A549 (cell line): ENCODE results near the gene EPN1. TPM values are rescaled to one million over a fixed set of nuclear protein-coding genes. Genes with fewer than 3 reads are reported as not detected.

Experiments used
- ATAC-seq, 2 experiments: fragments of 200-7000 bp in 1 of 2; fragments of >200 bp in 1 of 2; cut with Nextera tagmentation in 1 of 2; cut with Tn5 transposase in 1 of 2; 3 replicates each; pipeline versions ENCODE4 v1.8.0 to v1.9.1; 2018 to 2020; ENCODE audit warnings: mild to moderate bottlenecking in 1 of 2, moderate library complexity in 1 of 2
- CTCF ChIA-PET: fragments of 300-600 bp; sonication (Branson Sonifier 250); formaldehyde crosslinking; extraction: SDS; loops from one replicate; lab custom pipeline; 2021; ENCODE audit warnings: antibody characterized with exemption, inconsistent platforms; lab: Yijun Ruan, JAX
- POLR2A ChIA-PET: fragments of 350-600 bp; formaldehyde crosslinking; extraction: SDS; loops from one replicate; lab custom pipeline; 2021; ENCODE audit warnings: antibody characterized with exemption, inconsistent platforms; lab: Yijun Ruan, JAX
- DNase-seq, 2 experiments: peaks; one replicate each; pipeline versions ENCODE4 v3.0.0 to v3.0.0-alpha.2; 2011 to 2016; ENCODE audit warnings: low read depth in 1 of 2, low spot score in 1 of 2
- FAIRE-seq: peaks from 2 replicates; lab custom pipeline; 2011; peaks lifted over from hg19 to GRCh38; lab: Jason Lieb, UNC
- H3K27ac ChIP-seq, 2 experiments: fragments of >200 bp; sonication (Bioruptor Twin); formaldehyde crosslinking; 3 replicates each; pipeline ENCODE4 v1.5.1; 2016 to 2017
- H3K4me1 ChIP-seq: fragments of >200 bp; sonication (Bioruptor Twin); formaldehyde crosslinking; 3 replicates; pipeline ENCODE4 v1.6.1; 2016
- H3K4me2 ChIP-seq: fragments of >200 bp; sonication (Bioruptor Twin); formaldehyde crosslinking; 3 replicates; pipeline ENCODE4 v1.6.1; 2016
- H3K4me3 ChIP-seq: fragments of >200 bp; sonication (Bioruptor Twin); formaldehyde crosslinking; 3 replicates; pipeline ENCODE4 v1.5.1; 2016
- H3K9me3 ChIP-seq: fragments of >200 bp; sonication (Bioruptor Twin); formaldehyde crosslinking; 3 replicates; pipeline ENCODE4 v1.6.1; 2016
- CBX2 ChIP-seq: fragments of 200-600 bp; sonication (generic); IDR thresholded peaks from 2 replicates; pipeline ENCODE4 v1.6.1; 2016; ENCODE audit warnings: low read depth, mild to moderate bottlenecking, borderline replicate concordance
- CEBPB ChIP-seq, 2 experiments: fragments of >200 bp in 1 of 2; sonication (Bioruptor Twin) in 1 of 2; formaldehyde crosslinking in 1 of 2; IDR thresholded peaks; 2 replicates each; pipeline ENCODE4 v1.6.1; 2012 to 2016
- FOSB ChIP-seq: fragments of 250-450 bp; sonication (Bioruptor Pico); IDR thresholded peaks from 2 replicates; pipeline ENCODE4 v1.5.0; 2020; ENCODE audit warnings: mild to moderate bottlenecking, moderate library complexity
- FOSL2 ChIP-seq, 2 experiments: fragments of 450-650 bp in 1 of 2; fragments of >200 bp in 1 of 2; sonication (Bioruptor Twin) in 1 of 2; formaldehyde crosslinking; IDR thresholded peaks; 2 replicates each; pipeline versions ENCODE4 v1.5.0 to v1.6.1; 2016 to 2020; ENCODE audit warnings: mild to moderate bottlenecking in 1 of 2, moderate library complexity in 1 of 2
- FOXS1 ChIP-seq: fragments of 250-450 bp; sonication (Bioruptor Pico); IDR thresholded peaks from 2 replicates; pipeline ENCODE4 v1.5.0; 2020; ENCODE audit warnings: mild to moderate bottlenecking, moderate library complexity
- GATA3 ChIP-seq: IDR thresholded peaks from 2 replicates; pipeline ENCODE4 v1.6.1; 2012; ENCODE audit warnings: borderline replicate concordance
- HDAC2 ChIP-seq: fragments of 200-600 bp; sonication (generic); IDR thresholded peaks from 2 replicates; pipeline ENCODE4 v1.6.1; 2016
- HEYL ChIP-seq: fragments of 250-450 bp; sonication (Bioruptor Pico); IDR thresholded peaks from 2 replicates; pipeline ENCODE4 v1.8.0; 2021; ENCODE audit warnings: mild to moderate bottlenecking, moderate library complexity
- HOXA7 ChIP-seq: fragments of 250-450 bp; sonication (Bioruptor Pico); IDR thresholded peaks from 2 replicates; pipeline ENCODE4 v1.5.0; 2020; ENCODE audit warnings: mild to moderate bottlenecking, moderate library complexity
- HOXB5 ChIP-seq: fragments of 250-450 bp; sonication (Bioruptor Pico); IDR thresholded peaks from 2 replicates; pipeline ENCODE4 v1.5.0; 2020; ENCODE audit warnings: mild to moderate bottlenecking, moderate library complexity
- KDM5A ChIP-seq: fragments of 200-600 bp; sonication (generic); IDR thresholded peaks from 2 replicates; pipeline ENCODE4 v1.6.1; 2016; ENCODE audit warnings: antibody characterized with exemption, mild to moderate bottlenecking
- MAZ ChIP-seq: fragments of 150-350 bp; IDR thresholded peaks from 2 replicates; pipeline ENCODE4 v1.6.1; 2014; ENCODE audit warnings: antibody characterized with exemption, low read depth, low read length, borderline replicate concordance
- MYC ChIP-seq: IDR thresholded peaks from 2 replicates; pipeline ENCODE4 v1.6.1; 2012; ENCODE audit warnings: mild to moderate bottlenecking, inconsistent platforms, low read length, improper control_type of control experiment, borderline replicate concordance
- PHF8 ChIP-seq: fragments of 200-600 bp; sonication (generic); IDR thresholded peaks from 2 replicates; pipeline ENCODE4 v1.6.1; 2016; ENCODE audit warnings: low read depth, mild to moderate bottlenecking, antibody characterized with exemption, moderate library complexity, borderline replicate concordance
- POLR2AphosphoS2 ChIP-seq: conservative IDR thresholded peaks from 2 replicates; pipeline ENCODE4 v1.6.1; 2012; ENCODE audit warnings: low read length, improper control_type of control experiment, inconsistent platforms
- RFX5 ChIP-seq: fragments of 450-650 bp; IDR thresholded peaks from 2 replicates; pipeline ENCODE4 v1.7.1; 2014; ENCODE audit warnings: antibody characterized with exemption, mild to moderate bottlenecking, moderate library complexity
- SMC3 ChIP-seq: fragments of >200 bp; sonication (Bioruptor Twin); formaldehyde crosslinking; IDR thresholded peaks from 3 replicates; pipeline ENCODE4 v1.6.1; 2018; ENCODE audit warnings: inconsistent platforms
- SREBF2 ChIP-seq: fragments of 450-650 bp; IDR thresholded peaks from 2 replicates; pipeline ENCODE4 v1.6.1; 2014; ENCODE audit warnings: mild to moderate bottlenecking, moderate library complexity
- ZC3H11A ChIP-seq: fragments of 450-650 bp; IDR thresholded peaks from 2 replicates; pipeline ENCODE4 v1.6.1; 2014; ENCODE audit warnings: antibody characterized with exemption, mild to moderate bottlenecking
- ZNF302 ChIP-seq: fragments of 250-450 bp; sonication (Bioruptor Pico); IDR thresholded peaks from 2 replicates; pipeline ENCODE4 v1.9.0; 2021; ENCODE audit warnings: inconsistent platforms, mild to moderate bottlenecking, moderate library complexity
- WGBS: methylation state at CpG from one replicate; pipeline ENCODE4 v1.1.6; 2017; ENCODE audit errors: missing lambda C conversion rate; 5-methylcytosine and 5-hydroxymethylcytosine counted together
- polyA plus RNA-seq, 4 experiments: library from polyadenylated mRNA; depleted of rRNA in 3 of 4; stranded (reverse); fragments of >200 nt; fragmentation: RNase III in 1 of 4; extraction: RNeasy Plus Mini Kit Qiagen cat#74134 plus additional on column Dnase treatment in 1 of 4; gene quantifications; 2 replicates in 3 of 4; 3 replicates in 1 of 4; pipeline ENCODE4 v1.2.3, GENCODE V29; 2011 to 2017
- TF ChIP-seq, protein P1 (sequence below): fragments of 150-350 bp; IDR thresholded peaks from 2 replicates; pipeline ENCODE4 v1.6.1; 2014; ENCODE audit warnings: low read depth, mild to moderate bottlenecking, low read length
- TF ChIP-seq, protein P2 (sequence below): fragments of 250-450 bp; sonication (Bioruptor Pico); IDR thresholded peaks from 2 replicates; pipeline ENCODE4 v1.5.0; 2020; ENCODE audit warnings: low read depth, mild to moderate bottlenecking, moderate library complexity
- TF ChIP-seq, protein P3 (sequence below): fragments of >200 bp; sonication (Bioruptor Twin); formaldehyde crosslinking; IDR thresholded peaks from 3 replicates; pipeline ENCODE4 v1.6.1; 2016
- TF ChIP-seq, protein P4 (sequence below): fragments of >200 bp; sonication (Bioruptor Twin); formaldehyde crosslinking; IDR thresholded peaks from 3 replicates; pipeline ENCODE4 v1.5.1; 2016

EPN1 gene
- polyA plus RNA-seq, 2 of the 4 experiments (the other 2 are of a cell fraction): 43.7 to 139 TPM

DNA sequence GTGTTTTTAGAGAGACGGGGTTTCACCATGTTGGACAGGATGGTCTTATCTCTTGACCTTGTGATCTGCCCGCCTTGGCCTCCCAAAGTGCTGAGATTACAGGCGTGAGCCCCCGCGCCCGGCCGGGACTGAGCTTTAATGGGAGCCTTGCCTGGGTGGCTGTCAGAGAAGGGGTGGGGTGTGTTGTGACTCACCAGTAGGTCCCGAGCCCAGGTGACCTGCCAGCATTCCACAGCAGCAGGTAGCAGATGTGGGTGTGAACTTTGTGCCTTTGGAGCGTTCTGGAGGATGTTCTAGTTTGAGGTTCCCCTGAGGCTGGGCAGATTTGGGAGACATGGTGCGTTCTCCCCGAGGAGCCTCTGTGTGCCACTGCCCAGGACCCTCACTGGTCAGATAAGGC, 7.1 kb upstream of the EPN1 start:
- Histone ChIP-seq H3K27ac (no peak overlapping the region), H3K4me1 (peaks cover 35% of the 10 kb centered on the region), H3K4me2 (no peak overlapping the region), H3K4me3 (no peak overlapping the region), H3K9me3 (no peaks in the 10 kb centered on the region)
- CTCF ChIA-PET: interaction anchor here (1.1 to 10.0 kb wide), 2 partner anchors 15 to 18 kb away, joined by 3 to 97 read pairs; partner anchors contain the start of gene U2AF2
- TF ChIP-seq POLR2AphosphoS2 (0 out of 2 replicates have a peak, but pooled peaks have one; percentile 54), SREBF2 (no peak)
- DNase-seq (no peak), ATAC-seq (no peak), FAIRE-seq (no peak)
- 85% methylated on average over 10 of the region's 11 CpGs for WGBS
- POLR2A ChIA-PET: interaction anchor here (1.0 to 2.5 kb wide), 2 partner anchors 13 to 21 kb away, joined by 4 to 12 read pairs; partner anchors contain the start of gene U2AF2

DNA sequence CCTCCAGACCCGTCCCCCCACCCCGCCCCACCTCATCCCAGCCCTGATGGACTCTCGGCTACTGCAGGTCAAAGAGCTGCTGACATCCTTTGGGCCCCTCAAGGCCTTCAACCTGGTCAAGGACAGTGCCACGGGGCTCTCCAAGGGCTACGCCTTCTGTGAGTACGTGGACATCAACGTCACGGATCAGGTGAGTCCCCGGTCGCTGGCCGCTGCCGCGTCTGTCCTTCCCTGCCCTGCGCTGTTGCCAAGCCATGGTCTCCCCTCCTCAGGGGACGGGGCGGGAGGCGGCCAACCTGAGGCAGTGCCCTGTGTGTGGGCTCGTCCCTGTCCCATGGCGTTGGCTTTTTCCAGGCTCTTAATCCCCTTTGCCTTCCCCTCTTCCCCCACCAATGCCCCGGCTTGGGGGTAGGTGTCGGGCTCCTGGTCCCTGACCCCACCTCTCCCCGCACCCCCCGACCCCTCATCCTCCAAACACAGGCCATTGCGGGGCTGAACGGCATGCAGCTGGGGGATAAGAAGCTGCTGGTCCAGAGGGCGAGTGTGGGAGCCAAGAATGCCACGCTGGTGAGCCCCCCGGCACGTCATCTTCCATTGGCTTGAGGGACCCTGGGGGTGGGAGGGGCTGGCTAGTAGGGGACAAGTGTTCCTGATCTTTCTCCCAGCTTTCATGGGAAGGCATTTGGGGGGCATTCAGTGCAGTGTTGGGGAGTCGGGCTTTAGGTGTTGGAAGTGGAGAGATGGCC, 6.2 kb upstream of the EPN1 start:
- FAIRE-seq (no peak), DNase-seq (no peak), ATAC-seq (no peak)
- WGBS: 90% methylated on average over 24 of the region's 30 CpGs
- POLR2A ChIA-PET: interaction anchor here (1.0 to 2.5 kb wide), 2 partner anchors 14 to 21 kb away, joined by 4 to 12 read pairs; partner anchors contain the start of gene U2AF2
- H3K27ac ChIP-seq: no peak overlapping the region
- no peak overlapping the region for H3K4me2 ChIP-seq
- H3K4me3 ChIP-seq: no peak overlapping the region
- H3K9me3 ChIP-seq: no peaks in the 10 kb centered on the region
- CTCF ChIA-PET: interaction anchor here (1.0 to 10.0 kb wide), 4 partner anchors 12 to 37 kb away, joined by 3 to 97 read pairs (median 16); partner anchors contain the start of gene U2AF2
- TF ChIP-seq FOSB: no peak
- no peak for TF ChIP-seq FOXS1 (CRISPR knock-in tag)
- TF ChIP-seq MAZ: no peak
- no peak for TF ChIP-seq RFX5
- TF ChIP-seq, protein P1, sequence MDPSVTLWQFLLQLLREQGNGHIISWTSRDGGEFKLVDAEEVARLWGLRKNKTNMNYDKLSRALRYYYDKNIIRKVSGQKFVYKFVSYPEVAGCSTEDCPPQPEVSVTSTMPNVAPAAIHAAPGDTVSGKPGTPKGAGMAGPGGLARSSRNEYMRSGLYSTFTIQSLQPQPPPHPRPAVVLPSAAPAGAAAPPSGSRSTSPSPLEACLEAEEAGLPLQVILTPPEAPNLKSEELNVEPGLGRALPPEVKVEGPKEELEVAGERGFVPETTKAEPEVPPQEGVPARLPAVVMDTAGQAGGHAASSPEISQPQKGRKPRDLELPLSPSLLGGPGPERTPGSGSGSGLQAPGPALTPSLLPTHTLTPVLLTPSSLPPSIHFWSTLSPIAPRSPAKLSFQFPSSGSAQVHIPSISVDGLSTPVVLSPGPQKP: no peak
- TF ChIP-seq MYC: no peak
- TF ChIP-seq ZC3H11A: no peak
- no peak for TF ChIP-seq GATA3
- no peak for TF ChIP-seq HDAC2
- TF ChIP-seq HOXB5 (CRISPR knock-in tag): no peak
- TF ChIP-seq HOXA7: no peak
- TF ChIP-seq, protein P2, sequence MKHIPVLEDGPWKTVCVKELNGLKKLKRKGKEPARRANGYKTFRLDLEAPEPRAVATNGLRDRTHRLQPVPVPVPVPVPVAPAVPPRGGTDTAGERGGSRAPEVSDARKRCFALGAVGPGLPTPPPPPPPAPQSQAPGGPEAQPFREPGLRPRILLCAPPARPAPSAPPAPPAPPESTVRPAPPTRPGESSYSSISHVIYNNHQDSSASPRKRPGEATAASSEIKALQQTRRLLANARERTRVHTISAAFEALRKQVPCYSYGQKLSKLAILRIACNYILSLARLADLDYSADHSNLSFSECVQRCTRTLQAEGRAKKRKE (CRISPR knock-in tag): no peak
- no peak for TF ChIP-seq SMC3
- no peak for TF ChIP-seq CBX2
- no peak for TF ChIP-seq ZNF302 (CRISPR knock-in tag)
- no peak for TF ChIP-seq CEBPB (IDR thresholded peaks at IDR 0.05)
- H3K4me1 ChIP-seq: peaks cover 43% of the 10 kb centered on the region

DNA sequence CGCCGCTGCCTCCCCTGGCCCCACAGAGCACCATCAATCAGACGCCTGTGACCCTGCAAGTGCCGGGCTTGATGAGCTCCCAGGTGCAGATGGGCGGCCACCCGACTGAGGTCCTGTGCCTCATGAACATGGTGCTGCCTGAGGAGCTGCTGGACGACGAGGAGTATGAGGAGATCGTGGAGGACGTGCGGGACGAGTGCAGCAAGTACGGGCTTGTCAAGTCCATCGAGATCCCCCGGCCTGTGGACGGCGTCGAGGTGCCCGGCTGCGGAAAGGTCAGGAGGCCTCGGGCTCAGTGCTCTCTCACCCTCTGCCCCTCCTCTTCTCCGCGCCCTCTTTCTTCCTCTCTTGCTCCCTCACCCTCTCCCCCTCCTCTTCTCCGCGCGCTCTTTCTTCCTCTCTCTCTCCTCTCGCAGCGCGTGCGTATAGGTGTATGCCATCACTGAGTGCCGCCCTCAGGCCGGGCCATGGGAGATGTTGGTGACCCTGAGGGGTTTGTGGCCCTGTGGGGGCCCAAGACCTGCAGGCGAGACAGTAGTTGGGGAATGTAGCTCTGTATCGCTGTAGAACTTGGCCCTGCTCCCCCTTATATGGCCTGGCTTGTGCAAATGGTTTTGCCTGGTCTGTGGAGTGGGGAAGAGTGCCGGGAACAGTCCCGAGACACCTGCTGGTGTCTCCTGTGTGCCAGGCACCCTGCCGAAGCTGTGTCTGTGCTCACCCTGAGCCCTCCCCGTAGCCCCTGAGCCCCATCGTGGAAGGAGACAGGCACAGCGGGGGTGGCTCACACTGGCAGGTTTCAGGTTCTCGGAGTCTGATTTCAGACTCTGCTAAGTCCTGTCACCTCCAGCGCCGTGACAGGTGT, 5.4 kb upstream of the EPN1 start:
- FAIRE-seq (no peak), ATAC-seq (no peak), DNase-seq (no peak)
- 89% methylated on average over 37 of the region's 43 CpGs for WGBS
- no peaks in the 10 kb centered on the region for H3K9me3 ChIP-seq
- peak overlapping the region; percentile 22; the same call in 1 of the 3 replicates for H3K4me2 ChIP-seq
- ChIA-PET CTCF (interaction anchor here (1.0 to 10.0 kb wide), 3 partner anchors 13 to 38 kb away, joined by 3 to 97 read pairs (median 30); partner anchors contain the start of gene U2AF2), POLR2A (interaction anchor here (2.5 kb wide), 1 partner anchor 15 kb away, joined by 12 read pairs; the partner anchor contains the start of gene U2AF2)
- H3K27ac ChIP-seq: no peak overlapping the region; a peak in 1 of 6 replicates
- H3K4me3 ChIP-seq: no peak overlapping the region
- peaks cover 51% of the 10 kb centered on the region for H3K4me1 ChIP-seq
- no peak for TF ChIP-seq PHF8
- no peak for TF ChIP-seq FOSL2 (IDR thresholded peaks at IDR 0.05)
- no peak for TF ChIP-seq FOSL2 (CRISPR knock-in tag; IDR thresholded peaks at IDR 0.05)
- TF ChIP-seq, protein P3, sequence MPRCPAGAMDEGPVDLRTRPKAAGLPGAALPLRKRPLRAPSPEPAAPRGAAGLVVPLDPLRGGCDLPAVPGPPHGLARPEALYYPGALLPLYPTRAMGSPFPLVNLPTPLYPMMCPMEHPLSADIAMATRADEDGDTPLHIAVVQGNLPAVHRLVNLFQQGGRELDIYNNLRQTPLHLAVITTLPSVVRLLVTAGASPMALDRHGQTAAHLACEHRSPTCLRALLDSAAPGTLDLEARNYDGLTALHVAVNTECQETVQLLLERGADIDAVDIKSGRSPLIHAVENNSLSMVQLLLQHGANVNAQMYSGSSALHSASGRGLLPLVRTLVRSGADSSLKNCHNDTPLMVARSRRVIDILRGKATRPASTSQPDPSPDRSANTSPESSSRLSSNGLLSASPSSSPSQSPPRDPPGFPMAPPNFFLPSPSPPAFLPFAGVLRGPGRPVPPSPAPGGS: no peak
- TF ChIP-seq FOSB: no peak
- TF ChIP-seq KDM5A: no peak
- no peak for TF ChIP-seq GATA3
- TF ChIP-seq, protein P4, sequence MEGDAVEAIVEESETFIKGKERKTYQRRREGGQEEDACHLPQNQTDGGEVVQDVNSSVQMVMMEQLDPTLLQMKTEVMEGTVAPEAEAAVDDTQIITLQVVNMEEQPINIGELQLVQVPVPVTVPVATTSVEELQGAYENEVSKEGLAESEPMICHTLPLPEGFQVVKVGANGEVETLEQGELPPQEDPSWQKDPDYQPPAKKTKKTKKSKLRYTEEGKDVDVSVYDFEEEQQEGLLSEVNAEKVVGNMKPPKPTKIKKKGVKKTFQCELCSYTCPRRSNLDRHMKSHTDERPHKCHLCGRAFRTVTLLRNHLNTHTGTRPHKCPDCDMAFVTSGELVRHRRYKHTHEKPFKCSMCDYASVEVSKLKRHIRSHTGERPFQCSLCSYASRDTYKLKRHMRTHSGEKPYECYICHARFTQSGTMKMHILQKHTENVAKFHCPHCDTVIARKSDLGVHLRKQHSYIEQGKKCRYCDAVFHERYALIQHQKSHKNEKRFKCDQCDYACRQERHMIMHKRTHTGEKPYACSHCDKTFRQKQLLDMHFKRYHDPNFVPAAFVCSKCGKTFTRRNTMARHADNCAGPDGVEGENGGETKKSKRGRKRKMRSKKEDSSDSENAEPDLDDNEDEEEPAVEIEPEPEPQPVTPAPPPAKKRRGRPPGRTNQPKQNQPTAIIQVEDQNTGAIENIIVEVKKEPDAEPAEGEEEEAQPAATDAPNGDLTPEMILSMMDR: no peak
- TF ChIP-seq HEYL (CRISPR knock-in tag): no peak
